GM21360 (cell line): ENCODE measurements around the gene NDFIP2.

Experiments used
- ATAC-seq: cut with Tn5 transposase; IDR thresholded peaks from one replicate; pipeline ENCODE4 v1.9.1; 2021; ENCODE audit warnings: mild to moderate bottlenecking, moderate library complexity; ENCODE audit not compliant: unreplicated experiment

NDFIP2 gene

GRCh38 chr13:79492918-79493594, 12.1 kb downstream of the NDFIP2 start:
- no peak for ATAC-seq

DNA sequence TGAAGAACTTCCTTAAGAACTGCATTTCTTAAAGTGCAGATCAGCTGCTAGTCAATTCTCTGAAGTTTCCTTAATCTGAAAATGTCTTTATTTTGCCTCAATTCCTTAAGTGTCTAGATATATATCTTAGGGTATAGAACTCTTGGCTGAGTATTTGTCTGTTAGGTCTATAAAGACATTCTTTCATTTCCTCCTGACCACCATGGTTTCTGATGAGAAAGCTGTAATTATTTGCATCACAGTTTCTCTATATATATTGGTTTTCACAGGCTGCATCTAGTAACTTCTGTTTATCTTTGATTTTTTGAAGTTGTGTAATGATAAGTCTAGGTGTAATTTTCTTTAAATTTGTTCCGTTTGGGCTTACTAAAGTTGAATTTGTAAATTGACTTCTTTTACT, 15.2 kb downstream of the NDFIP2 start:
- ATAC-seq = peak; percentile 69

DNA sequence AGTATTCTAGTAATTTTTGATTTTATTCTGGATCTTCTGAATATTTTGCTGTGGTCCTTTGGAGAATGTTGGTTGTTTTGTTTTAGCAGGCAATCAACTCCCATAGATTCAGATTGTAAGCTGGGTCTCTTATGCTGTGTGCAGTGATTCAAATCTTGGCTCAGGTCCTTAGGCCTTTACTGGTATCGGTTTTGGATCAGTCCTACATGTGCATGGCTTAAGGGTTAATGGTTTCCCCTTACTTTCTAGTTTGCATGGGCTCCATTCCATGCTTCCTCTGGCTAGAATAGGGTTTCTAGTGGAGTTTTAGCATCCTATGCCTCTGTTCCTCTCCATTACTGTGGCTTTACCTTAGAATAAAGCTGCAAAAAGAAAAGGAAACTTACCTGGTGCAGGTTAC, 16.1 kb downstream of the NDFIP2 start:
- no peak for ATAC-seq

- ATAC-seq = no peak
Observed at GRCh38 chr13:79497852-79498251, 16.9 kb downstream of the NDFIP2 start.

DNA sequence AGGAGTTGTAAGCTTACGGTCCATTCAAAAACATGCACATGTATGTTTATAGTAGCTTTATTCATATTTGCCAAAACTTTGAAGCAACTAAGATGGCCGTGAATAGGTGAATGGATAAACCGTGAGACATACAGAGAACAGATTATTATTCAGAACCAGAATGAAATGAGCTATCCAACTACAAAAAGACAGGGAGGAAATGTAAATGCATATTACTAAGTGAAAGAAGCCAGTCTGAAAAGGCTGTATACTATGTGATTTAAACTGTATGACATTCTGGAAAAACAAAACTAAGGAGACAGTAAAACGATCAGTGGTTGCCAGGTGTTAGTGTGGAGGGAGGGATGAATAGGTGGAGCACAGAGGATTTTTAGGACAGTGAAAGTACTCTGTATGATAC, 19.9 kb downstream of the NDFIP2 start:
- ATAC-seq = no peak

- ATAC-seq = no peak
Observed at GRCh38 chr13:79501538-79502232, 20.7 kb downstream of the NDFIP2 start.

DNA sequence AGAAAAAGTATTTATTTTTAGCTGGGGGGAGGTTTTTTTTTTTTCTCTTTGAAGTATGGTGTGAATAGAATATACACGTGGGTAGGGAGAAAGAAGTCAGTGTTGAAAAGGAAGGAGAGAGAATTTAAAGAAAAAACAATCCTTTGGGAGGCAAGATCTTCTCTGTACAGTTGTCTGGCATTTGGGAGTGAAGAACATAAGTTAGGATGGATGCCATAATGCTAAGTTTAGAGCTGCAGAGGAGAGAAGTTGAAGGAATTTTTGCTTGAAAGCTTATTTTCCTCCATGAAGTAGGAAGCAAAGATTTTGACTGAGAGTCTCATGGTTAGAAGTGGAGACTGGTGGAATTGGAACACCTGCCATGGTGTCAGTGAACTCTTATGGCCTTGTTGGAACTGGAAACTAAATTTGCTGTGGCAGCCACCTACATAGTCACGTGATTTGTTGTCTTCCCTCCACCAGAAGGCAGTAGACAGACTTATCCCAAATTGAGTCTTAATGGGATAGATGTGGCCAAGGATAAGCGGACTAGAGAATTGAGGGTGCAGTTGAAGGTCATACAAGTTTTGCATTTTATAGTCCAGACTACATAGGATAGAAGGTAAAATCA, 22.0 kb downstream of the NDFIP2 start:
- ATAC-seq = no peak

DNA sequence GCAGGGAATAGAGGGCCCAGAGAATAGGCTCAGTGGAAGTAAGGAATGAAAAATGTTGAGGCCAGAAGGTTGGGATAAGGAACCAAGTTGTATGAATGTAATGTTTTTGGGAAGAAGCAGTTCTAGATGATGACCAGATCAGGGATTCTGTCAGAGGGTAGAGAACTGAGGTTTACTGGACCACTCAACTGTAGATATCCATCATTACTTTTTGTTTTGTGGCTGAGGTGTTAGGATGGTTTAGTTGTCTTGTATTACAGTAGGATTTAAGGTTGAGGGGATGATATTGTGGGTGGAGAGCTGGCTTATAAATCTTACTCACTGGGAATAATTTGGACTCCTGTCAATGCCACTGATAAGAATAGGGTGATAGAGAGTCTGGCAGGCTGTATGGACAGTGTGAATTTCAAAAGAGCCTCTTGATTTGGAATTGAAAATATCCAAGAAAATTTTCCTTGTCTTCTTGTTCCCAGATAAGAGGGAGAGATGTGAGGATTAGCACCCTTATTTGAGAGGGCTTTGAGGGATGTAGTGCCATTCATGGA, 22.6 kb downstream of the NDFIP2 start:
- ATAC-seq = no peak

- no peak for ATAC-seq
Observed at GRCh38 chr13:79508224-79508961, 27.4 kb downstream of the NDFIP2 start.

DNA sequence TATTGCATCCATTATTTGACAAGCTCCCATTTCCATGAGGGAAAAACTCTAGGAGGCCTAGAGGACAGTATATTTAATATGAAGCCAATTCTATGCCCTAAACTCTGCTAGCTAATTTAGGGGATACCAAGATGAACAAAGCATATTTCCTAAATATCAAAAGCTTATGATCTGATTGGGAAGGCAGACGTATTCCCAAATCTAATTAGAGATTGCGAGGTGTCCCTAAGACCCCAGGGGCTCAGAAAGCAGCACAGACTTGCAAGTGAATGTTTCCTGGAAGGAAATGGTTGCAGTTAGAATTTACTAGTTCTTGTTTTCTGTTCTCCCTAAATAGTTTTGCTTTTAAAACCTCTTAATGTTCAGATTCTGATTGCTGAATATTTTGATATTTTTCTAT, 30.7 kb downstream of the NDFIP2 start:
- no peak for ATAC-seq

GRCh38 chr13:79512950-79513349, 32.0 kb downstream of the NDFIP2 start:
- ATAC-seq = no peak

DNA sequence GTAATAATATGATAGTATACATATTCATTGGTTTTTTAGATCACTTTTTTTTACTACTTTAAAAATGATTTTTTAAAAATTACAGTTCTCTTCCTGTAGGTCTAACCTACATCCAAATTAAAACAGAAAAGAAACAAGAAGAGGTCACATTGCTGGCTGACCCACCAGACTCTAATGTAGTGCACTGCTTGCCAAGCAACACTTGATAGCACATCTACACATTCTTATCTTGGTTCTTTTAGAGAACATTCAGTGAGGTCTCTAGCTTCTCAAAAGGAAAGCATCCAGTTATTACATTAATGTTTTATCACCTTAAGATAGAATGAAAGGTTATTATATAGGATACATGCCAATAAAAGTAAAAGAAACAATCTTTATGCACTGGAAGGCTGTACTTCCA, 35.6 kb downstream of the NDFIP2 start:
- ATAC-seq = no peak

DNA sequence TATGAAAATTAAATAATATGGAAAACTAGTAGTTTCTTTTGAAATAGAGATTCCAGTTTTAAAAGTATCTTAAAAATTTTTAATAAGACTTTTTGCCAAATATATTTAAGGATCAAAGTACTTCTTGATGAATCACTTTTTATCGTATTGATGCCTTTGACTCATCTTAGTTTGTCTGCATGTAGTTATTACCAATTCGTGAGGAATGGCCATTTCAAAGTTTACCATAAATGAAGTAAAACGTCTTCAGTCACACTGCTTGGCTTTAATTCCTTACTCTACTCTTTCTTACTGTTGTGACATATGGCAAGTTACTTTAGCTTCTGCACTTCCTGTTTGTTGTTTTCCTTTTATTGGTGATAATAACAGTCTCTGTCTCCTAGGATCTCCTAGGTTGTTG, 38.3 kb downstream of the NDFIP2 start:
- no peak for ATAC-seq

- peak; percentile 96 for ATAC-seq
Observed at GRCh38 chr13:79522583-79522982, 41.6 kb downstream of the NDFIP2 start.

DNA sequence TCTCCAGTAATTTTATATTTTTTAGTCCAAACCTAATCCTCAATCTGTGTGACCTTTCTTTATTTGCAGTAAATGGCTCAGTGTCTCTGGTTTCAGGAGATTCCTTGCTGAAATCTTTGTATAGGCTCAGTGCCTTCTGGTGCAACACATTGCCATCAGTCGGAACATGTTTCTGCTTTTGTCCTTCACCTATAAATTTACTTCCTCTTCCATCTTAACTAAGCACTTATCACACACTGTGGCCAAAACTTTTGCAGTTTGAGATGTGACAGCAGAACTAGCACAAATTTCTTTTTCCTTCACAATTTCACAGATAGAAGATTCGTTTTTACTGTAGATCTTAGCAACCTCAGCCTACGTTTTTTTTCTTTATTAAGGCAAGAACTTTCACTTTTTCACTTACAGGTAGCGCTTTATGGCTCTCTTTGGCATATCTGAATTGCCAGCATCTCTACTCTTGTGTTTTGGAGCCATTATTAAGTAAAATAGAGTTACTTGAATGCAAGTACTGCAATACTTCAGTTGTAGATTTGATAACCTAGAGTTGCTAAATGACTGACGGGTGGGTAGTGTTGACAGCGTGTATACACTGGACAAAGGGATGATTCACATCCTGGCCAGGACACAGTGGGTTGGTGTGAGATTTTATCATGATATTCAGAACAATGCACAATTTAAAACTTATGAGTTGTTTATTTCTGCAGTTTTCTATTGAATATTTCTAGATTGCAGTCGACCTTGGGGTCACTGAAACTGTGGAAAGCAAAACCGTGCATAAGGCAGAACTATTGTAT, 44.3 kb downstream of the NDFIP2 start:
- ATAC-seq = no peak

DNA sequence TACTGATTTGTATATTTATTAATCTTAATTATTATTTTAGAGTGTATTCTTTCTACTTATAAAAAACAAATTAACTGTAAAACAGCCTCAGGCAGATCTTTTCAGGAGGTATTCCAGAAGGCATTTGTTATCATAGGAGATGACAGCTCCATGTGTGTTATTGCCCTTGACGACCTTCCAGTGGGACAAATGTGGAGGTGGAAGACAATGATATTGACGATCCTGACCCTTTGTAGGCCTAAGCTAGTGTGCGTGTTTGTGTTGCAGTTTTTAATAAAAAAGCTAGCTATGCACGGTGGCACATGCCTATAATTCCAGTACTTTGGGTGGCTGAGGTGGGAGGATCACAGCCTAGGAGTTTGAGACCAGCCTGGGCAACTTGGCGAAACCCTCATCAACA, 46.7 kb downstream of the NDFIP2 start:
- ATAC-seq = no peak

- no peak for ATAC-seq
Observed at GRCh38 chr13:79528356-79528755, 47.4 kb downstream of the NDFIP2 start.

GRCh38 chr13:79528759-79529191, 47.8 kb downstream of the NDFIP2 start:
- ATAC-seq = no peak

- ATAC-seq = no peak
Observed at GRCh38 chr13:79529817-79530216, 48.9 kb downstream of the NDFIP2 start.

GRCh38 chr13:79530270-79530669, 49.3 kb downstream of the NDFIP2 start:
- ATAC-seq = no peak
